Natural killer cell treated with Interleukin-12 subunit alpha and Interleukin-12 subunit beta and Interleukin-15 and Interleukin-18, amount 100 ng/mL, for 72 hours (primary cell): Measurements from ENCODE around the gene TENT5A. TPM values are rescaled to one million over a fixed set of nuclear protein-coding genes. Genes with fewer than 3 reads are reported as not detected.

Experiments
- ATAC-seq, 2 donors: fragments of 150-1000 bp; cut with Tn5 transposase in 1 of 2; sonication (Bioruptor Pico), chemical (Tn5 transposase) in 1 of 2; 2 replicates each; pipeline ENCODE4 v1.10.0; 2021
- DNase-seq: peaks from one replicate; pipeline ENCODE4 v3.0.0; 2022; ENCODE audit warnings: low spot score
- H3K27ac Mint-ChIP-seq, 2 donors: 1 replicate in 1 of 2; 2 replicates in 1 of 2; pipeline ENCODE4 v1.8.0; 2022; ENCODE audit warnings: mixed read lengths in 2 of 2, mild to moderate bottlenecking in 1 of 2, moderate library complexity in 1 of 2
- H3K27me3 Mint-ChIP-seq, 2 donors: 1 replicate in 1 of 2; 2 replicates in 1 of 2; pipeline ENCODE4 v1.8.0; 2022; ENCODE audit warnings: mixed read lengths in 2 of 2
- H3K36me3 Mint-ChIP-seq: one replicate; pipeline ENCODE4 v1.8.0; 2022; ENCODE audit warnings: mixed read lengths
- H3K4me1 Mint-ChIP-seq, 2 donors: 1 replicate in 1 of 2; 2 replicates in 1 of 2; pipeline ENCODE4 v1.8.0; 2022; ENCODE audit warnings: low read depth in 2 of 2, mixed read lengths in 2 of 2, mild to moderate bottlenecking in 1 of 2
- H3K4me3 Mint-ChIP-seq: one replicate; pipeline ENCODE4 v1.8.0; 2022; ENCODE audit warnings: mixed read lengths
- H3K9me3 Mint-ChIP-seq: 2 replicates; pipeline ENCODE4 v1.8.0; 2022; ENCODE audit warnings: mixed read lengths
- total RNA-seq, 2 donors: library from RNA; stranded (reverse); gene quantifications; one replicate each; pipeline ENCODE4 v1.2.3, GENCODE V29; 2022

The TENT5A gene
- total RNA-seq, 2 donors from 2014 or later: 1.5 to 8.6 TPM

DNA sequence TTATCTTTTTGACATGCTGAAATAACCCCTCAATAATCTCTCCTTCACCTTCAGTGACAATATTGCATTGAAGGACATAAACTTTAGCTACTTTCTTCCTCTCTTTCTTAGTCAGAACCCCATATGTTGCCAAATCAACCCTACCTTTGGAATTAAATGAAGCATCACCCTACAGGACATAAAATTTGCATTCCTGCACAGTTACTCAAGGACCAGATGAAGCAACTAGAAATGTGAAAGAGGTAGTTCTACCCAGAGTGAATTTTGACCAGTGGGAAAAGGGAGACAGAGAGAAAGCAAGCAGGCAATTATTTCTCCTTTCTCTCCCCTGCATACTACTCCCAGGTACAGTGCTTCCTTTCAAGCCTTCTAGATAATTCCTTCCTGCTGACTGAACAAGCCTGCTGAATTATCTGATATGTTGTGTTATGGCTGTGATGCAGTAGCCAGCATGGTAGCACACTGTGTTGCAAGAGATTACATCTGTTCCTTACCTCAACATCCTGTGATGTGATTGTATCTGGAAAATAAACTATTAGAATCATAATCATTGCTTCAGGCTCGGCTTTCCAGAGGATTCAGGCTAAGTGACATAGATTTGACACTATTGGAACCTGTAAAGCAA lies 16.6 kb downstream of the TENT5A start:
- no peak overlapping the region for H3K27ac Mint-ChIP-seq
- H3K27me3 Mint-ChIP-seq: no peaks in the 10 kb centered on the region
- ATAC-seq: no peak
- no peaks in the 10 kb centered on the region for H3K36me3 Mint-ChIP-seq
- peaks cover 0 to 8% of the 10 kb centered on the region in 2 donors for H3K4me1 Mint-ChIP-seq
- H3K9me3 Mint-ChIP-seq: no peaks in the 10 kb centered on the region
- no peak for DNase-seq
- no peak overlapping the region for H3K4me3 Mint-ChIP-seq

DNA sequence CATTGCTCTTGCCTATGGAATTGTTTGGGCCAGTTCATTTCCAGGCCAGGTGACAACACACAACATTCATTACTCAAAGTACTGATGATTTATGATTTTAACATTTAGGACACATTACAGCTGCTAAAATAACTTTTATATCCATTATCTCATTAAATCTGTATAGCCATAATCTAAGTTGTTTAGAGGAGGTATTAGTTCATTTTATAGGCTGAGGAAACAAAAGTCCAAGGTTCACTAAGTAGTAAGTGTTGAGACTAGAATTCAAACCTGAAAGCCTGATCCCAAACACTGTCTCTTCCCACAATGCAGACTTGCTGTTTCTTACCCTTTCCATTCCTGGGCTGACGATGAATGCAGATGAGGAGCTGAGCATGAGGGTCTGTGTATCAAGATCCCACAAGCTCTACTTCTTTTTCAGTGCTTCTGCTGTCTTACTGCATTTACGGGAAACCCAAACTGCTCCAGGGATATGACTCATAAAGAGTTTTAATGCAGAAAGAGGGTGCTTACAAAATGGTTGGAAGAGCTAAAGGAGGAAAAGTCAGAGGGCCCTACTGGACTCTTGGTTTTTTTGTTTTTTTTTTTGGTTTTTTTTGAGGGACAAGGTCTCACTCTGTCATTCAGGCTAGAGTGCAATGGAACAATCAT lies 17.9 kb downstream of the TENT5A start:
- Mint-ChIP-seq H3K27me3 (no peaks in the 10 kb centered on the region), H3K4me1 (peaks cover 0 to 8% of the 10 kb centered on the region in 2 donors), H3K9me3 (no peaks in the 10 kb centered on the region), H3K4me3 (no peak overlapping the region), H3K27ac (no peak overlapping the region), H3K36me3 (no peaks in the 10 kb centered on the region)
- ATAC-seq: no peak
- DNase-seq: no peak

DNA sequence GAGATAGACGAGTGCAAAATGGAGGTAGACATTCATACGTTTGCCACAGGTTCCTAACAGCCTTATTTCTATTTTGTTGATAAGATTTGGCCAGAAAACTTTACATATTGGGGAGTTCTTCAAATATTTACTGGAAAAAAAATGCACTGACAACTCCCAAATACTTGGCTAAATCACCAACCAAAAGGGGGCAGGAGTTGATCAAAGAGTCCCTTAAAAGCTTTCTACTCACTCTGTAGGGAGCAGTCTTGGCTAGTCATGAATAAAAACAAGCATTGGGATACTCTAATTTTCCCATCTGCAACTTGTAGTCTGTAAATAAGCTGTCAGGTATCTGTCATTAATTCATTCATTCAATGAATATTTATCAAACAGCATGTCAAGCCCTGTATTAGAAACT lies 18.4 kb downstream of the TENT5A start:
- Mint-ChIP-seq H3K4me3 (no peak overlapping the region), H3K27ac (no peak overlapping the region), H3K36me3 (no peaks in the 10 kb centered on the region), H3K9me3 (no peaks in the 10 kb centered on the region), H3K27me3 (no peaks in the 10 kb centered on the region), H3K4me1 (peaks cover 0 to 8% of the 10 kb centered on the region in 2 donors)
- no peak for DNase-seq
- no peak for ATAC-seq

DNA sequence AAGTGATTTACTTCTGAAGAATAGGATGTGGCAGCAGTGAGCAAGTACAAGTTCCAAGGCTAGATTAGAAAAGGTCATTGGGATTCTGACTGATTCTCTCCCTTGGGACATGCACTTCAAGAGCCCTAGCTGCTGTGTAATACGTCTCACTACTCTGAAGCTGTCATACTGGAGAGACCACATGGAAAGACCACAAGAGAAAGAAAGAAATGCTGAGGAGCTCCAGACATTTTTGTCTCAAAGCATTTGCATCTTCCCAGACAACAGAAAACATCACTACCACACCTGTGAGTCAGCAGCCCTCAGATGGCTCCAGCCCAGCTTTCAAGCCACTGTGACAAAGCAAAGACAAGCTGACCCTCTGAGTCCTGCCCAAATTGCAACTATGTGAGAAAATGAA lies 20.7 kb downstream of the TENT5A start:
- Mint-ChIP-seq H3K4me1 (peaks cover 0 to 12% of the 10 kb centered on the region in 2 donors), H3K9me3 (no peaks in the 10 kb centered on the region), H3K36me3 (no peaks in the 10 kb centered on the region), H3K4me3 (no peak overlapping the region), H3K27ac (no peak overlapping the region), H3K27me3 (no peaks in the 10 kb centered on the region)
- DNase-seq: no peak
- no peak for ATAC-seq

DNA sequence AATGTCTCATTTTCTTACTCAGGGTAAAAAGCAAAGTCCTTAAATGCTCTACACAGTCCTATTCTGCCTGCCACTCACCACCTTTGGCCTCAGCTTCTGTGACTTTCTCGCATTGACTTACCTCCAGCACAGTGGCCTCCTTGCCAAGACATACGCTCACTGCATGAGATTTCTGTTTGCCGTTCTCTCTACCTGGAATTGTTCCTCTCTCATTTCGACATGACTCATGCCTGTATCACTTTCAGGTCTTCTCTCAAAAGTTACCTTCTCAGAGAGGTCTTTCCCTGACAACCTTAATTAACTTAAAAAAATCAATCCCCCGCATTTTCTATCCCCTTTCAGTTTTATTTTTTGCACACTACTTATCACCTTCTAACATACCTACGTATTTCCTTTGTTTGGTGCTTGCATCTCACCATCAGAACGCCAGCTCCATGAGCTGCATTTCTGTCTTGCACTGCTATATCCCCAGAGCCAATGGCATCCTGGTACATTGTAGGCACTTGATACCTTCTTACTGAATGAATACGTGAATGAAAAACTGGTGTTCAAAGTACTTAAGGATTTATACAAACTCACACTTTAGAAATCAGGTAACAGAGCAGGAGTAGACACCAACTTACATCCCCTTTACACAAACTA lies 24.5 kb downstream of the TENT5A start:
- no peak for ATAC-seq
- Mint-ChIP-seq H3K4me1 (peaks cover 4 to 5% of the 10 kb centered on the region in 2 donors), H3K27me3 (no peaks in the 10 kb centered on the region), H3K9me3 (no peaks in the 10 kb centered on the region), H3K4me3 (no peak overlapping the region), H3K36me3 (no peaks in the 10 kb centered on the region), H3K27ac (no peak overlapping the region)
- no peak for DNase-seq

DNA sequence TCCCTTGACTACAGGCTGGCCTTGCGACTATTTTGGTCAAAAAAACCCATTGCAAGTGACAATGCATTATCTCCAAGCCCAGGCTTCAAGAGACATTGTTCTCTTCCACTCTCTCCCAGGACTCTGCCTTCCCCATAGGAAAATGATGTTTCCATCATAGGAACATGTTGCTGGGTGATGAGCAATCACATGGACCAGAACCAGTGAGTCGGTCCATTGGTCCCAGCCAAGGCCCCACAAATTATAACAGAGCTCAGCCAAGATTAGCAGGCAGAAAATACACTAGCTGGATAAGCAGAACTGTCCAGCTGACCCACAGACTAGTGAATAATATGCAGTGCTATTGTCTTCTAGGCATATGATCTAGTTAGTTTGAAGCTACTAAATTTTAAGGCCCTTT lies 27.4 kb downstream of the TENT5A start:
- no peak overlapping the region for H3K4me3 Mint-ChIP-seq
- DNase-seq: no peak
- H3K27me3 Mint-ChIP-seq: no peaks in the 10 kb centered on the region
- no peak for ATAC-seq
- no peak overlapping the region for H3K27ac Mint-ChIP-seq
- H3K4me1 Mint-ChIP-seq: peaks cover 4 to 8% of the 10 kb centered on the region in 2 donors
- H3K36me3 Mint-ChIP-seq: no peaks in the 10 kb centered on the region
- no peaks in the 10 kb centered on the region for H3K9me3 Mint-ChIP-seq

DNA sequence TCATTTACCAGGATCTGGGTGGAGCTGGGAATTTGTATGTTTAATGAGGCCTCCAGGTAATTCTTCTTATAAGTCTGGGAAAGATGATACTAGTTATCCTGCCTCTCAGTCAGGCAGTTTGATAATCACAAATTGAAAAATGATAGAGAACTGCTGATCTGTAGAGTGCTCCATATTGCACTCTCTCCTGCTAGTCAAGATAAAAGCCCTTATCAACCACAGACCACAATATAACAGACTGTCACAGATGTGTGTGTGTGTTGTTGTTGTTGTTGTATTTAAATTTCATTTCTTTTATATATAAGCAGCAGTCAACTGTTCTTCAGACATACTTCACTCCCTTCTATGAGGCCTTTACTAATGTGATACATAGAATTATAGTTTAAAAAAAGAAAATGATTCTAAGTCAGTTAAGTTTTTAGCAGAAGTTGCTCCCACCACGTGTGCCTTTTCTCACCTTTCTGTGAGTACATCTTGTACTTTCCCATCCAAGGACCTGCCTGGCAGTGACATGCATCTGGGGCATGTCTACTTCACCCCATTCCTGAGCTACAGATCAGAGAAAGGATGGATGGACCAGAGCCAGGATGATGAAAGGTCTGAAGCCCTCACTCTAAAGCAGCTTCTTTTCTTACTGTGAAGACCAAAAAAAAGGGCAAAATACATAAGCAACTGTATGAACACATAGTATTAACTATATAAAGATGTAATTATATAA lies 29.8 kb downstream of the TENT5A start:
- no peaks in the 10 kb centered on the region for H3K27me3 Mint-ChIP-seq
- no peak overlapping the region for H3K27ac Mint-ChIP-seq
- no peaks in the 10 kb centered on the region for H3K36me3 Mint-ChIP-seq
- no peaks in the 10 kb centered on the region for H3K9me3 Mint-ChIP-seq
- DNase-seq: no peak
- ATAC-seq: no peak
- H3K4me3 Mint-ChIP-seq: no peak overlapping the region
- H3K4me1 Mint-ChIP-seq: peaks cover 0 to 8% of the 10 kb centered on the region in 2 donors

DNA sequence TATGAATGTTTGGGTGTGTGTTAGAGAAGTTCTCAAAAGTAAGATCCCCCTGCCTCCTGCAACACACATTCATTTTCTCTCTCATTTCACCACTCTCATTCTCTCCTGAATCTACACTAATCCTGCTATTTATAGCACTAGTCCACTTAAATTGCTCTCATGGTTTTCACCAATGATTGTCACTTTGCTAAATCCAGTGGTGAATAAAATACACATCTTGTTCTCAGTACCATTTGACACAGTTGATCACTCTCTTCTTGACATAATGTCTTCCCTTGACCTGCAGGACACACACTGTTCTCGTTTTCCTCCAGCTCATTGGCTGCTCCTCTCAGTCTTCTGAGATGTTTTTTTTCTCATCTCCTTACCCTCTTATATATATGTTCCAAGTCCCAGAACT lies 32.1 kb downstream of the TENT5A start:
- DNase-seq: no peak
- no peaks in the 10 kb centered on the region for H3K27me3 Mint-ChIP-seq
- no peak overlapping the region for H3K4me3 Mint-ChIP-seq
- peaks cover 0 to 8% of the 10 kb centered on the region in 2 donors for H3K4me1 Mint-ChIP-seq
- H3K36me3 Mint-ChIP-seq: no peaks in the 10 kb centered on the region
- H3K9me3 Mint-ChIP-seq: no peaks in the 10 kb centered on the region
- ATAC-seq: no peak
- H3K27ac Mint-ChIP-seq: no peak overlapping the region

DNA sequence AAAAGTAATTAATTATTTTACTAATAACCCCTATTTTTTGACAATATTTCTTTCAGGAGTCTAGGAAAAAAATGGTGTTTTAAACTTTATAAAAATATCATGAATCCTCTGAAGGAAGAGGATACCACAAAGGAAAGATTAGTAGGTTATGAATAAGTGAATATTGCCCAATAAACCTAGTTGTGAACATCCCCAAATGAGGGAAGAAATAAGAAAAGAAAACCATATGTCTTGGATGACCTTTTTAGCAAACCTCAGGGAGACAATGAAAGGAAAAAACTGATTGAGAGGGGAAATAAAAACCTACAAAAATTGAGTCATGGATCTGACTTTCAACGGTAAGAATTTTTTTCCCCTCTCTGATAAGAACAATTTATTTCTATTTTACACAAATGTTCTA lies 34.4 kb downstream of the TENT5A start:
- peaks cover 0 to 3% of the 10 kb centered on the region in 2 donors for H3K4me1 Mint-ChIP-seq
- H3K9me3 Mint-ChIP-seq: no peaks in the 10 kb centered on the region
- no peak overlapping the region for H3K4me3 Mint-ChIP-seq
- DNase-seq (no peak), ATAC-seq (no peak)
- no peaks in the 10 kb centered on the region for H3K36me3 Mint-ChIP-seq
- no peak overlapping the region for H3K27ac Mint-ChIP-seq
- H3K27me3 Mint-ChIP-seq: no peaks in the 10 kb centered on the region

DNA sequence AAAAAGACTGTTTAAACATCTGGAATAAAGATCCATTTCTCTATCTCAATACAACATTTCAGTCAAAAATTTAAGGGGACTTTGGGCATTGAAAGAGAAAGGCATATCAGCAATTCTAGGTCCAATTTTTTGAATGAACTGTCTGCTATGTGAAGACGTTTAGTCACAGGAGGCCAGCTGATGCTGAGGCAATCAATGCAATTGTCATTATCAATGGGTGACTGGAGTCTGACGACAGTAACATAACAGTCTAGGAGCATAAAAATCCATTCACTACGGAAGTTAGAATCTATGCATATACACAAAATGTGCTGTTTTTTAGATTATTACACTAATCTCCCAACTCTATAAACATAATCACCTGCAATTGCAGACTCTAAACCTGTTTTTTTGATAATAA lies 37.8 kb downstream of the TENT5A start:
- no peaks in the 10 kb centered on the region for H3K9me3 Mint-ChIP-seq
- H3K27ac Mint-ChIP-seq: no peak overlapping the region
- H3K27me3 Mint-ChIP-seq: no peaks in the 10 kb centered on the region
- no peak for ATAC-seq
- DNase-seq: no peak
- H3K4me1 Mint-ChIP-seq: no peaks in the 10 kb centered on the region
- H3K4me3 Mint-ChIP-seq: no peak overlapping the region
- H3K36me3 Mint-ChIP-seq: no peaks in the 10 kb centered on the region

DNA sequence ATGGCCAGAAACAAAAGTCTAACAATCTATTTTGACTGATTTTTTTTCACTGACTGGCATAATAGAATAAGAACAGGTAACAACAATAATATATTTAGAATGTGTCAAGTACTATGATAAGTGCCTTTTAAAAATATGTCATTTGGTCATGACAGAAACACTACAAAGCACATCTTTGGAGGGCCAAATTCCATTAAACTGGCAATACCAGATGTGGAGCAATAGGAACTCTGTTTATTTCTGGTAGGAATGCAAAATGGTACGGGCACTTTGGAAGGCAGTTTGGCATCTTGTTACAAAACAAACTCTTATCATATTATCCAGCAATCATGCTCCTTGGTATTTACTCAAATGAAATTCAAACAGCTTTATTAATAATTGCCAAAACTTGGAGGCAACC lies 39.3 kb downstream of the TENT5A start:
- no peak for ATAC-seq
- Mint-ChIP-seq H3K27ac (no peak overlapping the region), H3K4me3 (no peak overlapping the region), H3K27me3 (no peaks in the 10 kb centered on the region), H3K9me3 (no peaks in the 10 kb centered on the region), H3K4me1 (no peaks in the 10 kb centered on the region), H3K36me3 (no peaks in the 10 kb centered on the region)
- DNase-seq: no peak

DNA sequence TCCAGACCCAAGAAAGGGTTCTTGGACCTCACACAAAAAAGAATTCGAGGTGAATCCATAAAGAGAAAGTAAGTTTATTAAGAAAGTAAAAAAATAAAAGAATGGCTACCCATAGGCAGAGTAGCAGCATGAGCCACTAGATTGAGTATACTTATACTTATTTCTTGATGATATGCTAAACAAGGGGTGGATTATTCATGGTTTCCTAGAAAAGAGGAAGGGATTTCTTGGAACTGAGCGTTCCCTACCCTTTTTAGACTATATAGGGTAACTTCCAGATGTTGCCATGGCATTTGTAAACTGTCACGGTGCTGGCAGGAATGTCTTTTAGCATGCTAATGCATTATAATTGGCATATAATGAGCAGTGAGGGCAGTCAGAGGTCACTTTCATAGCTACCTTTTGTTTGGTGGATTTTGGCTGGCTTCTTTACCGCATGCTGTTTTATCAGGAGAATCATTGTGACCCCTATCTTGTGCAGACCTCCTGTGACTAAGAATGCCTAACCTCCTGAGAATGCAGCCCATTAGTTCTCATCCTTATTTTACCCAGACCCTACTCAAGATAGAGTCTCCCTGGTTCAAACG lies 44.3 kb downstream of the TENT5A start:
- DNase-seq (no peak), ATAC-seq (no peak)
- no peaks in the 10 kb centered on the region for H3K27me3 Mint-ChIP-seq
- no peaks in the 10 kb centered on the region for H3K9me3 Mint-ChIP-seq
- H3K4me3 Mint-ChIP-seq: no peak overlapping the region
- H3K4me1 Mint-ChIP-seq: peaks cover 0 to 1% of the 10 kb centered on the region in 2 donors
- H3K27ac Mint-ChIP-seq: no peak overlapping the region
- no peaks in the 10 kb centered on the region for H3K36me3 Mint-ChIP-seq

DNA sequence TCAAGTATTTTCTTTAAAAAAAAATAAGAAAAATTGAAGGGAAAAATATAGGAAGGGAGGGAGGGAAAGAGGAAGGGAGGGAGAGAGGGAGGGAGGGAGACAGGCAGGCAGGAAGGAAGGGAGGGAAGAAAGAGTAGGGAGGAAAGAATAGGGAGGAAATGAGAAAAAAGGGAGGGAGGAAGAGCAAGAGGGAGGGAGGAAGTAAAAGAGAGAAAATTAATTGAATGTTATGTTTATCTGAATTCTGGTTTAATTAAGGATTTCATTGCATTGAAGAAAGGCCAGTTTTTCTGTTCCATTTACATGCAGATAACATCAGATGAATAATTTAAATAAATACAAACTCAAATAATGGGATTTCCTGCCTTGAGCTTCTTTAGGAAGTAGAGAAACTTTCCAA lies 47.8 kb downstream of the TENT5A start:
- Mint-ChIP-seq H3K9me3 (no peaks in the 10 kb centered on the region), H3K36me3 (no peaks in the 10 kb centered on the region), H3K27me3 (no peaks in the 10 kb centered on the region), H3K4me1 (peaks cover 0 to 5% of the 10 kb centered on the region in 2 donors), H3K4me3 (no peak overlapping the region), H3K27ac (no peak overlapping the region)
- DNase-seq: no peak
- no peak for ATAC-seq

DNA sequence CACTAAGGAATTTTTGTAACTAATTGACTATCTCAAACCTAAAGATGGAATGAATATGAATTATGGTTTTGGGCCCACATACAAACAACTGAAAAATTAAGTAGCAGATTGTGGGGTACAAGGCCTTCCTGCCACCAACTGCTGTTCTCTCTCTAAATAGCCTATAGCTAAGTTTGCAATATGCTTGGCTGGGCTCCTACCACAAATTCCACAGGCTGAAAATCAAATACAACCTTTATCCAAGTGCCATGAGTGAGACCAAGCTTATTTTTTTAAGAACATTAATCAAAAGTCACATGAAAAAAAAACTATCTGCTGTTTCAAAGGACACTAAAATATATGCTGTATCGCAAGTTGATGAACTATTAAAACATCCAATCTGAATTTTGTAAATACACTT lies 52.1 kb downstream of the TENT5A start:
- H3K4me1 Mint-ChIP-seq: peaks cover 0 to 5% of the 10 kb centered on the region in 2 donors
- H3K27me3 Mint-ChIP-seq: no peaks in the 10 kb centered on the region
- H3K4me3 Mint-ChIP-seq: no peak overlapping the region
- ATAC-seq: no peak
- DNase-seq: no peak
- H3K27ac Mint-ChIP-seq: no peak overlapping the region
- no peaks in the 10 kb centered on the region for H3K36me3 Mint-ChIP-seq
- H3K9me3 Mint-ChIP-seq: no peaks in the 10 kb centered on the region
